ENCODE measurements around the gene KDELR1. TPM values are rescaled to one million over a fixed set of nuclear protein-coding genes. Genes with fewer than 3 reads are reported as not detected.

KDELR1 gene
- total and polyA plus RNA-seq, 9 of the 15 experiments (the other 6 are each of a cell fraction or from before 2014, with no cell fraction given): 6.1 to 165 (median 58.5) TPM

DNA sequence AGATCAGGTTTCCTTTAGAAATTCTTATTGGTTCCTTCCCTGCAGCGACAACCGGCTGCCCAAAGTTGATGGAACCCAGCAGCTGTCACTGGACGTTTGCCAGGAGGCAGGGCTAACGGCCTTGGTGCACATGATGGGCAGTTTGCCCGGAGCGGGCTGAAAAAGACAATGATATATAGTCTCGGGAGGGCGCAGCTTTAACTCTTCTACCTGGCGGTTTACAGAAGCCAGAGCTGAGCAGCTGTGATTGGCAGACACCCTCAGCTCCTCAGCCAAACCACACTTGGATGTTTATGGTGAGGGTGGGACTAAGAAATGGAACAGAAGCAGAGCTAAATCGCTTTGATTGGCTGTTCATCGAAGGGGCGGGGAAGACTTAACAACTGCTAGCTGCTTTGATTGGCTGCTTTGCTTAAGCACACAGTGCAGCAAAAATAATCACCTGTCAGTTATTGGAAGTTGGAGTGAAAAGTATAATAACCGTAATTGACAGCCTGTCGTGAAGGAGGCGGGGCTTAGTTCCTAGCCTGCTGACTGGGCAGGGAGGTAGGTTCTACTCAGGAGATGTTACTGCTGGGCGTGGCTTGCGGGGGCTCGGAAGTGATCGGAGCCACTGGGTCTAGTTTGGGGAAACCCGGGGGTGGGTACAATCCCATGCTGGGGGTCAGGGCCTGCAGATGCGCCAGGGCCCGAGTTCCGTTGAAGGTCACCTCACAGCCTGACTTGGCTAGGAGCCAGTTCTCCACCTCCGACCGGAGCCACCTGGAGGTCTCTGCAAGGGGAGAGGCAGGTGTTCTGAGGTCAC is 58.5 kb downstream of the KDELR1 start (continued):
- TF ChIP-seq SRSF3 (IDR thresholded peaks at IDR 0.05; ENCODE audit: insufficient read depth, low read length) (0 out of 2 replicates have a peak, but pooled peaks have one; percentile 65), ZNF143 (CRISPR knock-in tag; IDR thresholded peaks at IDR 0.05) (no peak), NFIX (CRISPR knock-in tag; IDR thresholded peaks at IDR 0.05; ENCODE audit: low read depth) (peak; percentile 68), NFYB (IDR thresholded peaks at IDR 0.05; ENCODE audit: extremely low read depth, insufficient read length) (peak; percentile 83), TGIF2 (CRISPR knock-in tag; IDR thresholded peaks at IDR 0.05) (no peak), KLF1 (tag; IDR thresholded peaks at IDR 0.05) (no peak), HLTF (IDR thresholded peaks at IDR 0.05) (no peak), E2F4 (CRISPR knock-in tag; IDR thresholded peaks at IDR 0.05; ENCODE audit: low read depth) (no peak)
- TF ChIP-seq, protein P1, sequence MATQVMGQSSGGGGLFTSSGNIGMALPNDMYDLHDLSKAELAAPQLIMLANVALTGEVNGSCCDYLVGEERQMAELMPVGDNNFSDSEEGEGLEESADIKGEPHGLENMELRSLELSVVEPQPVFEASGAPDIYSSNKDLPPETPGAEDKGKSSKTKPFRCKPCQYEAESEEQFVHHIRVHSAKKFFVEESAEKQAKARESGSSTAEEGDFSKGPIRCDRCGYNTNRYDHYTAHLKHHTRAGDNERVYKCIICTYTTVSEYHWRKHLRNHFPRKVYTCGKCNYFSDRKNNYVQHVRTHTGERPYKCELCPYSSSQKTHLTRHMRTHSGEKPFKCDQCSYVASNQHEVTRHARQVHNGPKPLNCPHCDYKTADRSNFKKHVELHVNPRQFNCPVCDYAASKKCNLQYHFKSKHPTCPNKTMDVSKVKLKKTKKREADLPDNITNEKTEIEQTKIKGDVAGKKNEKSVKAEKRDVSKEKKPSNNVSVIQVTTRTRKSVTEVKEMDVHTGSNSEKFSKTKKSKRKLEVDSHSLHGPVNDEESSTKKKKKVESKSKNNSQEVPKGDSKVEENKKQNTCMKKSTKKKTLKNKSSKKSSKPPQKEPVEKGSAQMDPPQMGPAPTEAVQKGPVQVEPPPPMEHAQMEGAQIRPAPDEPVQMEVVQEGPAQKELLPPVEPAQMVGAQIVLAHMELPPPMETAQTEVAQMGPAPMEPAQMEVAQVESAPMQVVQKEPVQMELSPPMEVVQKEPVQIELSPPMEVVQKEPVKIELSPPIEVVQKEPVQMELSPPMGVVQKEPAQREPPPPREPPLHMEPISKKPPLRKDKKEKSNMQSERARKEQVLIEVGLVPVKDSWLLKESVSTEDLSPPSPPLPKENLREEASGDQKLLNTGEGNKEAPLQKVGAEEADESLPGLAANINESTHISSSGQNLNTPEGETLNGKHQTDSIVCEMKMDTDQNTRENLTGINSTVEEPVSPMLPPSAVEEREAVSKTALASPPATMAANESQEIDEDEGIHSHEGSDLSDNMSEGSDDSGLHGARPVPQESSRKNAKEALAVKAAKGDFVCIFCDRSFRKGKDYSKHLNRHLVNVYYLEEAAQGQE (IDR thresholded peaks at IDR 0.05; ENCODE audit: borderline replicate concordance): no peak
- TF ChIP-seq, protein P1 (CRISPR knock-in tag; IDR thresholded peaks at IDR 0.05; ENCODE audit: low read depth): no peak
- TF ChIP-seq, protein P2, sequence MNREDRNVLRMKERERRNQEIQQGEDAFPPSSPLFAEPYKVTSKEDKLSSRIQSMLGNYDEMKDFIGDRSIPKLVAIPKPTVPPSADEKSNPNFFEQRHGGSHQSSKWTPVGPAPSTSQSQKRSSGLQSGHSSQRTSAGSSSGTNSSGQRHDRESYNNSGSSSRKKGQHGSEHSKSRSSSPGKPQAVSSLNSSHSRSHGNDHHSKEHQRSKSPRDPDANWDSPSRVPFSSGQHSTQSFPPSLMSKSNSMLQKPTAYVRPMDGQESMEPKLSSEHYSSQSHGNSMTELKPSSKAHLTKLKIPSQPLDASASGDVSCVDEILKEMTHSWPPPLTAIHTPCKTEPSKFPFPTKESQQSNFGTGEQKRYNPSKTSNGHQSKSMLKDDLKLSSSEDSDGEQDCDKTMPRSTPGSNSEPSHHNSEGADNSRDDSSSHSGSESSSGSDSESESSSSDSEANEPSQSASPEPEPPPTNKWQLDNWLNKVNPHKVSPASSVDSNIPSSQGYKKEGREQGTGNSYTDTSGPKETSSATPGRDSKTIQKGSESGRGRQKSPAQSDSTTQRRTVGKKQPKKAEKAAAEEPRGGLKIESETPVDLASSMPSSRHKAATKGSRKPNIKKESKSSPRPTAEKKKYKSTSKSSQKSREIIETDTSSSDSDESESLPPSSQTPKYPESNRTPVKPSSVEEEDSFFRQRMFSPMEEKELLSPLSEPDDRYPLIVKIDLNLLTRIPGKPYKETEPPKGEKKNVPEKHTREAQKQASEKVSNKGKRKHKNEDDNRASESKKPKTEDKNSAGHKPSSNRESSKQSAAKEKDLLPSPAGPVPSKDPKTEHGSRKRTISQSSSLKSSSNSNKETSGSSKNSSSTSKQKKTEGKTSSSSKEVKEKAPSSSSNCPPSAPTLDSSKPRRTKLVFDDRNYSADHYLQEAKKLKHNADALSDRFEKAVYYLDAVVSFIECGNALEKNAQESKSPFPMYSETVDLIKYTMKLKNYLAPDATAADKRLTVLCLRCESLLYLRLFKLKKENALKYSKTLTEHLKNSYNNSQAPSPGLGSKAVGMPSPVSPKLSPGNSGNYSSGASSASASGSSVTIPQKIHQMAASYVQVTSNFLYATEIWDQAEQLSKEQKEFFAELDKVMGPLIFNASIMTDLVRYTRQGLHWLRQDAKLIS (CRISPR knock-in tag; IDR thresholded peaks at IDR 0.05): no peak
- TF ChIP-seq, protein P3, sequence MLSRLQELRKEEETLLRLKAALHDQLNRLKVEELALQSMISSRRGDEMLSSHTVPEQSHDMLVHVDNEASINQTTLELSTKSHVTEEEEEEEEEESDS (CRISPR knock-in tag; IDR thresholded peaks at IDR 0.05): no peak

All from K562 (cell line).